Activated naive CD4-positive, alpha-beta T cell treated with anti-CD3 and anti-CD28 coated beads, Interleukin-2, amount 10 ng/mL, durations not matched to agents 7 days and 5 days (primary cell): Measurements from ENCODE around the gene RNF32.

Experiments used
- CTCF ChIA-PET: fragments of 350-600 bp; sonication (Branson Sonifier 250); formaldehyde crosslinking; loops from one replicate; lab custom pipeline; 2021; ENCODE audit warnings: antibody characterized with exemption; lab: Charles Lee
- DNase-seq: peaks from one replicate; pipeline ENCODE4 v3.0.0-alpha.2; 2020
- H3K27ac Mint-ChIP-seq: one replicate; pipeline ENCODE4 v1.8.0; 2021; ENCODE audit warnings: mild to moderate bottlenecking, moderate library complexity, mixed read lengths
- H3K27me3 Mint-ChIP-seq: one replicate; pipeline ENCODE4 v1.8.0; 2021; ENCODE audit warnings: mild to moderate bottlenecking, mixed read lengths
- H3K36me3 Mint-ChIP-seq: one replicate; pipeline ENCODE4 v1.8.0; 2021; ENCODE audit warnings: mixed read lengths
- H3K4me1 Mint-ChIP-seq: one replicate; pipeline ENCODE4 v1.8.0; 2021; ENCODE audit warnings: mixed read lengths
- H3K4me3 Mint-ChIP-seq: one replicate; pipeline ENCODE4 v1.8.0; 2021; ENCODE audit warnings: mild to moderate bottlenecking, moderate library complexity, mixed read lengths
- H3K9me3 Mint-ChIP-seq: one replicate; pipeline ENCODE4 v1.8.0; 2021; ENCODE audit warnings: mixed read lengths

RNF32 gene

DNA sequence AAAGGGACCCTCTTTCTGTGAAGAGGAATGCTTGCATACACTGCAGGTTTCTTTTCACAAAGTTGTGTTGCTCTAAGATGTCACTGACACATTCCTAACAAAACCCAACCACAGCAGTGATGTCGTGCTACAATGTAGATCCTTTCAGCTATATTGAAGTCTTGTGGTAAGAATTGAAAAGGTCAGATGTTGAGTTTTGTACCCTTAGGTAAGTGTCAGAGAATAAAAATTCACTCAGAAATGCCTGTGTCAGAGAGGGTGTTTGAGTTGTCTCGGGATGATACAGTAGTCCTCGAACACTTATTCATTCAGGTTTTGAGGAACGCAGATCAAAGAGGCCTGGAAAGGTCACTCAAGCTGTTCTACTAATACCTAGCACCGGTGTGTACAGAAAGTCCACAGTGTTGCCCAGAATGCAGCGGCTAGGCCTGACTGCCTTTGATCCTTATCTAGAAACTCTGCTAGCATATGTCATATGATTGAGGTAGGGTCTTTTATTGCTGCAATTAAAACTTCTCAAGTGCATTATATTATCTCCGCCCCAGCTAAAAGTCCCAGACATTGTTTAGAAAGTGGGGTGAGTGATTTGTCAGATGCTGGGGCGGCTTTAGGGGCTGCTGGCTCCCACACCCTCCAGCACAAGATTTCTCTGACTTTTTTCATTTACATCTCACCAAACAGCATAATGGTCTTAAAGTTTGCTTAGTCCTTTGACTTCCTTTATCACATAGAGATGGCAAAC lies 26.0 kb downstream of the RNF32 start:
- Mint-ChIP-seq H3K27me3 (no peaks in the 10 kb centered on the region), H3K36me3 (no peaks in the 10 kb centered on the region), H3K9me3 (no peaks in the 10 kb centered on the region), H3K27ac (no peak overlapping the region), H3K4me3 (no peak overlapping the region), H3K4me1 (no peaks in the 10 kb centered on the region)
- CTCF ChIA-PET: no interaction called here
- no peak for DNase-seq

DNA sequence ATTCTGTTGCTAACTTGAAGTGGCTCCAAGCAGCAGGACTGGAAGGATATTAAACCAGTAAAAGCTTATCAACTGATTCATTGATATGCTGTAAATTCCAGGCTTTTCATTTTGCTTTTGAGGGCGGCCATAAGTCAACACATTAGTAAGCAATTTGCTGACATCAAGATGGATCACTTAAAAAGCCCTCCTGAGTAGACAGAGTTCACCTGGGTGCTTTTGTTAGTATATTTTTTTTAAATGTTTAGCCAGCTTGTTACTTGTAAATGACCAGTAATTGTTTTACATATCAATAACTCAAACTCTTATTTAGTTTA lies 26.5 kb downstream of the RNF32 start:
- CTCF ChIA-PET: no interaction called here

DNA sequence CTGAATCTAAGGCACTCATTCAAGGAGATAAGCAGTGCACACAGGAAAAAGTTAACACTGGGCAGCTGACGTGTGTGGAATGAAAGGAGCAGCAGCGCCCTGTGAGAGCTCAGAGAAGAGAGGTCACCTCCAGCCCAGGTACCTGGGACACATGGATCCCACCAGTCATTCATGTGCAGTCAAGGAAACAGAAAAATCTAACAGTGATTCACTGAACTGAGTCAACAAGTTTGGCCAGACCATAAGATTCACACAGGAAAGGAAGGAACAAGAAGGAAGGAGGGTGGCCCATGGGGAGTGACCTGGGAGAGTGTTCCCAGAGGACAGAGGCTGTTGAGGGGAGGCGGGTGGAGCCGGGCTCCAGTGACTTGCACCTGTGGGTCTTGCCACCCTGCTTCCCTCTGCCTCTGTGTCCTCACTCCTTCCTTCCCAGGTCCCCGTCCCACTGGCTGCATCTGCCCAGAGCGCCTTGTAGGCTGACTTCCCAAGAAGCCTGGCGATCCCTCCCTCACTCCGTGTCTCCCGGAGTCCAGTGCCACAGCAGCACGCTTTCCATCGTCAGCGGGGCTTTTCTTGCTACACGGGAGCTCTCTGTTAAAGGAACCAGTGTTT lies 27.7 kb downstream of the RNF32 start:
- Mint-ChIP-seq H3K27me3 (no peaks in the 10 kb centered on the region), H3K36me3 (no peaks in the 10 kb centered on the region), H3K4me1 (no peaks in the 10 kb centered on the region), H3K9me3 (no peaks in the 10 kb centered on the region), H3K27ac (no peak overlapping the region), H3K4me3 (no peak overlapping the region)
- CTCF ChIA-PET: interaction anchor here (0.8 kb wide), 1 partner anchor 11 kb away, joined by 3 read pairs; no protein-coding TSS in a partner anchor
- DNase-seq: no peak

More for the DNA sequence above, 26.5 kb downstream of the RNF32 start:
- Mint-ChIP-seq H3K36me3 (no peaks in the 10 kb centered on the region), H3K27ac (no peak overlapping the region), H3K4me3 (no peak overlapping the region), H3K4me1 (no peaks in the 10 kb centered on the region), H3K9me3 (no peaks in the 10 kb centered on the region), H3K27me3 (no peaks in the 10 kb centered on the region)
- no peak for DNase-seq

DNA sequence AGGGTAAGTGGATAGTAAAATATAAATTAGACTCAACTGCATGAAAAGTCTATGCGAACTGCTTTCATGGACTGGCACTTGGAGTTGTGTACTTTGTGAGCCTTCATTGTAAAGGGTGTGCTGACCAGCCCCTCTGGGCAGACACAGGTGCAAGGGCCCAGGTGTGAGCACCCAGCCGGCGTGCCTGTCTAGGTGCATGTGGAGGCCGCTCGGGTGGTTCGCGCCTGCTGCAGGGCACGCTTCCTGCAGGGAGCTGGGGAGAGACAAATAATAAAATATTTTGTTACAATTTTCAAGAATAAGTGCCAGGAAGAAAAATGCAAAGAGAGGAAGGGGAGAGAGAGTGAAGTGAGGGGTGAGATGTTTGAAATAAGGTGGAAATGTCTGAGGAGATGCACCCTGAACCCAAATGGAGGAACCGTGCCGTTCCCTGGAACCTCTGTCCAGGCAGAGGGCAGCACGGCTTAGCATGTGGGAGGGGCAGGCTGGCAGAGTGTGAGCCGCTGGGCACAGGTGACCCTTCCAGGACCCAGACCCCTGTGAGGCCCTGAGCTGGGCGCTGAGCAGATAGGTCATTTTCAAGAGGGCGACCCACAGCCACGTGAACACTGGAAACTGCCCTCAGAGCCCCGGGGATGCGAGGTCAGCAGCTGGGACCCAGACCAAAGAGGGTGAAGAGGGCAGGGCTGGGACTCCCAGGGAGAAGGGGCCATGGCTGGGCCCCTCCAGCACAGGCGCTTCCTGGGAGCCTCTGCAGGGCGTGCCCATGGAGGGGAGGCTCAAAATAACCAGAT lies 28.7 kb downstream of the RNF32 start:
- Mint-ChIP-seq H3K27ac (no peak overlapping the region), H3K4me1 (no peaks in the 10 kb centered on the region), H3K4me3 (no peak overlapping the region), H3K27me3 (no peaks in the 10 kb centered on the region), H3K9me3 (no peaks in the 10 kb centered on the region), H3K36me3 (no peaks in the 10 kb centered on the region)
- CTCF ChIA-PET: interaction anchor here (1.3 kb wide), 1 partner anchor 67 kb away, joined by 3 read pairs; no protein-coding TSS in a partner anchor
- no peak for DNase-seq

DNA sequence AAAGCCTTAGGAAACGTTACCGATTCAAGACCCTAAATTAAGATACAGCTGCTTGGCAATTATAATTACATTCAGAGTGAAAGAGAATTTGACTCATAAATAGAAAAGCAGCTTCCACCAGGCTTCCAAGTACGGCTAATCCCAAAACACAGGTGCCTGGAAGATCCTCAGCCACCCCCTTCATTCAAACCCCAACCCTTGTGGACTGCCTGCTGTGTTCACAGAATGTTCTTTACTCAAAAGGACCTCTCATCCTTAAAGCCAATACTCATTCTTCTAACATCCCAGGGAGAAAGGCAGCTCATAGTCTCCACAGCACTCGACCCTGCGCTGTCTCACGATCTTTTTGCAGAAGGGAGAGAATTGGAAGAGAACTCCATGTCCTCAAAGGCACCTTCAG lies 32.9 kb downstream of the RNF32 start:
- peaks cover 11% of the 10 kb centered on the region for H3K36me3 Mint-ChIP-seq
- no peak overlapping the region for H3K4me3 Mint-ChIP-seq
- CTCF ChIA-PET: no interaction called here
- no peaks in the 10 kb centered on the region for H3K9me3 Mint-ChIP-seq
- H3K4me1 Mint-ChIP-seq: peaks cover 6% of the 10 kb centered on the region
- H3K27me3 Mint-ChIP-seq: no peaks in the 10 kb centered on the region
- H3K27ac Mint-ChIP-seq: no peak overlapping the region
- no peak for DNase-seq

DNA sequence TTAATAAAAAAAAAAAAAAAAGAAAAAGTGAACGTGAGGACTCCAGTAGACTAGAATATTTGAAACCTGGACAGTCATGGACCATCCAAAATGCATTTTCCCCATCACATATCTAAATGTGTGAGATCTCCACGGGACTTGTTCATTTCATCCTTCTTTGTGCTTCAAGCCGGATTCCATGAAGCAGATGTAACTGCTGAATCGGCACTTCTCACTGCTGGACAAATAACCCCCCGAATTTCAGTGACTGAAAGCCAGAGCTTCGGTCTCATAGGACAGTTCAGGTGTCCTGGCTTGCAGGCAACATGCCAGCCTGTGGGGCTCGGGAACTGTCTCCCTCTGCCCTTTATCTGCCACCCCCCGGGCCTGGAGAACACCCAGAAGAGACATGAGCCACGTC lies 33.3 kb downstream of the RNF32 start:
- H3K27me3 Mint-ChIP-seq: no peaks in the 10 kb centered on the region
- H3K27ac Mint-ChIP-seq: peak overlapping the region; percentile 19
- no peaks in the 10 kb centered on the region for H3K9me3 Mint-ChIP-seq
- H3K36me3 Mint-ChIP-seq: peaks cover 11% of the 10 kb centered on the region
- peaks cover 6% of the 10 kb centered on the region for H3K4me1 Mint-ChIP-seq
- no peak overlapping the region for H3K4me3 Mint-ChIP-seq
- no peak for DNase-seq
- CTCF ChIA-PET: no interaction called here

DNA sequence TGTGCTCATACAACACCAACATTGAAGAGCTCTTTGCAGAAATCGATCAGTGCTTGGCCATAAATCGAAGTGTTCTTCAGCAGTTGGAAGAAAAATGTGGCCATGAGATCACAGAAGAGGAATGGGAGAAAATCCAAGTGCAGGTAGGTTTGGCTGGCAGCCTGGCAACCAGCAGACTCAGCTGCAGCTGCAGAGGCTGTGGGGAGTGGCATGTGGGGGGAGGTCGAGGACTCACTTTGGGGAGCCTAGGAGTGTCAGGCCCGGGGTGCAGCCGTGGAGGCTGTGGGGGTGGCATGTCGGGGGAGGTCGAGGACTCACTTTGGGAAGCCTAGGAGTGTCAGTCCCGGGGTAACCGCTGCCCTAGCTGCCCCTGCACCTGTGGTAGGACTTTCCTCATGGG lies 35.1 kb downstream of the RNF32 start:
- H3K9me3 Mint-ChIP-seq: no peaks in the 10 kb centered on the region

DNA sequence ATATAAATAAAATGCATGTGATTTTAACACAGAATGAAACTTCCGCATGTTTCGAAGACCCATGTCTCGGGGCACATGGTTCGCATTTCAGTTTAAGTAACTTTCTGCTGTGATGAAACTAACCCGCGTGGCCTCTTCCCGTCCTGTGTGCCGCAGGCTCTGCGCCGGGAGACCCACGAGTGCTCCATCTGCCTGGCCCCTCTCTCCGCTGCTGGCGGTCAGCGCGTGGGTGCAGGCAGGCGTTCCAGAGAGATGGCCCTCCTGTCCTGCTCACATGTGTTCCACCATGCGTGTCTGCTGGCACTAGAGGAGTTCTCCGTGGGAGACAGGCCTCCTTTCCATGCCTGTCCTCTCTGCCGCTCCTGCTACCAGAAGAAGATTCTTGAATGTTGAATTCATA lies 35.7 kb downstream of the RNF32 start:
- no peaks in the 10 kb centered on the region for H3K9me3 Mint-ChIP-seq
- peak overlapping the region; percentile 68 for H3K27ac Mint-ChIP-seq
- H3K4me1 Mint-ChIP-seq: peaks cover 6% of the 10 kb centered on the region
- no peak overlapping the region for H3K4me3 Mint-ChIP-seq
- H3K27me3 Mint-ChIP-seq: no peaks in the 10 kb centered on the region
- CTCF ChIA-PET: no interaction called here
- H3K36me3 Mint-ChIP-seq: peaks cover 15% of the 10 kb centered on the region
- no peak for DNase-seq

More for the DNA sequence above, 35.1 kb downstream of the RNF32 start:
- H3K4me3 Mint-ChIP-seq: no peak overlapping the region
- DNase-seq: no peak
- H3K27ac Mint-ChIP-seq: no peak overlapping the region
- peaks cover 15% of the 10 kb centered on the region for H3K36me3 Mint-ChIP-seq
- CTCF ChIA-PET: no interaction called here
- H3K4me1 Mint-ChIP-seq: peaks cover 6% of the 10 kb centered on the region
- no peaks in the 10 kb centered on the region for H3K27me3 Mint-ChIP-seq

DNA sequence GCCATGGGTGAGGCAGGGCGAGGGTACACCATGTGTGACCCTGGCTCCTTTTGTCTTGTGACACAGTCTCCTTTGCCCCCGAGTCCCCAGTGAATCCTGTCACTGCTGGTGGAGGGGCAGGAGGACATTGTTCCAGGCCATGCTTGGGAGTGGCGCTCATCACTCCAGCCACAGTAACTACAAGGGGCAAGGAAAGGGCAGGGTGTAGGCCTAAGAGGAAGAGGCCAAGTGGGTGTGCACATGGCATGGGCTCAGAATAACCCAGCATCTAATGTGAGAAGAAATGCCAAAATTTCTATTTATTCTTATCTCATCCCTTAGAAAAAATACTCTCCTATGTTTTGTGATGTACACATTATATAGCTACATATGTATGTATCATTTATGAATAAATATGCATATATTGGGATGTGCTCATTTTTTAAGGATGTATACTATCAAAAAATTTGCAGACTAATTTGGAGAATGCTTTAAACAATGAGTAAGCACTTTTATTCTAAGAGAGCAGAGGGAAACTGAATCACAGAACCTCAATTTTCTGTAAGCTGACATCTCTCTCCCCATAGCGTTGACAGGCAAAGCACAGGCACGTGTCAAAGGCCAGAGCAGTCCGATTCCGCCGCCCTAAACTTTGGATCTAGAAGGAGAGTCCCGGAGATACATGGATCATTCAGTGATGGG lies 36.9 kb downstream of the RNF32 start:
- CTCF ChIA-PET: no interaction called here
- no peaks in the 10 kb centered on the region for H3K9me3 Mint-ChIP-seq
- H3K4me1 Mint-ChIP-seq: peaks cover 6% of the 10 kb centered on the region
- H3K27me3 Mint-ChIP-seq: no peaks in the 10 kb centered on the region
- no peak overlapping the region for H3K27ac Mint-ChIP-seq
- no peak overlapping the region for H3K4me3 Mint-ChIP-seq
- no peak for DNase-seq
- H3K36me3 Mint-ChIP-seq: peaks cover 15% of the 10 kb centered on the region

DNA sequence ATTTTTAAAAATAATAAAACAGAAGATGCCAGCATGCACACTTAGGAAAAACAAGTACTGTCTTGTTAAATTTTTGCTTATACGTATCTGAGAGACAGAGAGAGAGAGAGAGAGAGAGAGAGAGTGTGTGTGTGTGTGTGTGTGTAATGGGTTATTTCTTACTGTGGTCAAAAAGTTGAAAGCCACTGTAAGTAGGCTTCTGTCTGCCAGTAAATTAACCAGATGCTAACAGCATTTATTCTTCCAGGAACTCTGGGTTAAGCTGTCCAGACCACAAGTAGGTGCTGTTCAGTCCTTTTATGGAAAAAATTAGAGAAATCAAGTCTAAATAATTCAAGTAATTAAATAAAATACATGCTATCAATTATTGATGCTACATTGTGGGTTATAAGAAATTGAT lies 39.7 kb downstream of the RNF32 start:
- no peak for DNase-seq
- Mint-ChIP-seq H3K4me3 (no peak overlapping the region), H3K27ac (no peak overlapping the region), H3K4me1 (peaks cover 6% of the 10 kb centered on the region), H3K27me3 (no peaks in the 10 kb centered on the region), H3K36me3 (peaks cover 14% of the 10 kb centered on the region), H3K9me3 (no peaks in the 10 kb centered on the region)
- CTCF ChIA-PET: no interaction called here

DNA sequence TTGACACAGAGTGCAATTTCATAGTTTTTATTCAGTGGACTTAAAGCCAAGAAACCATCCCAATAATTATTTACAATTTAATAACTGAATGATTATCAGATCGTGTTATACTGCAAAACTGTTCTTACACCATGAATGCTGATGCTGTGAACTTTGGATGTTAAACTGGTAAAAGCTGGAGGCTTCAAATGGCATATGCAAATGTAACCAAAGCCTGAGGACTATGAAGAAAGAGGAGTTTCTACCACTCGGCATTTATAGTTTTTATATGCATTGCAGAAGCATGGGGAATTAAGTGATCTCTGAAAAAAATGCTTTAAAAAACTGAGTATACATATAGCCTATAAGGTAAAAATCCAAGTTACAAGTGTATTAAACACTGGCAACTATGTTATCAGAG lies 42.4 kb downstream of the RNF32 start:
- H3K9me3 Mint-ChIP-seq: no peaks in the 10 kb centered on the region
- peaks cover 6% of the 10 kb centered on the region for H3K36me3 Mint-ChIP-seq
- DNase-seq: no peak
- no peaks in the 10 kb centered on the region for H3K4me1 Mint-ChIP-seq
- H3K4me3 Mint-ChIP-seq: no peak overlapping the region
- CTCF ChIA-PET: interaction anchor here (0.6 kb wide), 1 partner anchor 11 kb away, joined by 4 read pairs; no protein-coding TSS in a partner anchor
- H3K27ac Mint-ChIP-seq: no peak overlapping the region
- no peaks in the 10 kb centered on the region for H3K27me3 Mint-ChIP-seq

DNA sequence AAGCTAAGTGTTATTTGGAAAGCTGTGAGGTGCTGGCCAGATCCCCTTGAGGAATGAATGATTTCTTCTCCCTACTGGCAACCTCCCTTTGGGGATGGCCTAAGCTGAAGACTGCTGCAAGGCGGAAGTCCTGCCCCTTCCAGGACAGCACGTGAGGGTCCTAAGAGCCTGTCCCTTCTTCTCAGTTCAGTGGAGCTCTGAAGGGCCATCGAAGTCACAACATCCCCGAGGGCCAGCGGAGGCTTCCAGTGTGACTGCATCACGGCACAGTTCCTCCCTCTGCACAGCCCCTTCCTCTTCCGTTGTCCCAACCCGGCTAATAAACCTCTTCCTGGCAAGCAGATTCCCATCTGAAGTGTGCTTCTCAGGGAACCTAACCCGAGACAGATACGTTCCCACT lies 43.7 kb downstream of the RNF32 start:
- Mint-ChIP-seq H3K4me3 (no peak overlapping the region), H3K4me1 (no peaks in the 10 kb centered on the region), H3K27me3 (no peaks in the 10 kb centered on the region), H3K36me3 (peaks cover 6% of the 10 kb centered on the region), H3K27ac (no peak overlapping the region), H3K9me3 (no peaks in the 10 kb centered on the region)
- no peak for DNase-seq
- CTCF ChIA-PET: no interaction called here

DNA sequence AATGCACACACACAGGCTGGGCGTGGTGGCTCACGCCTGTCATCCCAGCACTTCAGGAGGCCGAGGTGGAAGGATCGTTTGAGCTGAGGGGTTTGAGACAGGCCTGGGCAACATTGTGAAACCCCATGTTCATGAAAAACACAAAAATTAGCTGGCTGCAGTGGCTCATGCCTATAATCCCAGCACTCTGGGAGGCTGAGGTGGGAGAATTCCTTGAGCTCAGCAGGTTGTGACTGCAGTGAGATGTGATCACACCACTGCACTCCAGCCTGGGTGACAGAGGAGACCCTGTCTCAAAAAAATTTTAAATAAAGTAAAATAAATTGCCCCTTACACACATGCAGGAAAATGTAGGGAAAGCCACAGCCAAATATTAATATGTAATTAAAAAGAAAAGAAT lies 44.1 kb downstream of the RNF32 start:
- Mint-ChIP-seq H3K4me3 (no peak overlapping the region), H3K36me3 (peaks cover 5% of the 10 kb centered on the region), H3K27ac (no peak overlapping the region), H3K9me3 (no peaks in the 10 kb centered on the region), H3K27me3 (no peaks in the 10 kb centered on the region), H3K4me1 (no peaks in the 10 kb centered on the region)
- CTCF ChIA-PET: no interaction called here
- no peak for DNase-seq

DNA sequence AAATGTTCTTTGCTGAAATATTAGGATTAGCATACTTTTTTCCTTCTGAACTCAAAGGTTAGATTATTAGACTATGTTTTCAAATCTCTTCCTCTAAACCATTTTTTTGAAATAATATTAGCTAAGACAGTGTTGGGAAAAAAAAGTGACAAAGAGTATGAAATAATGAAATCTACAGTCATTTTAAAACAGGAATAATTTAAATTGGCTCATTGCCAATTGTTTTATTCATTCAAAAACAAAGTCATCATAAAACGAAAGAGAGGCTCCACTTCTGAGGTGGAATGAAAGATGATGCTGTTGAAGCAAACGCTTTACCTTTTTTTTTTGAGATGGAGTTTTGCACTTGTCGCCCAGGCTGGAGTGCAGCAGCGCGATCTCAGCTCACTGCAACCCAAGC lies 51.2 kb downstream of the RNF32 start:
- H3K9me3 Mint-ChIP-seq: peaks cover 11% of the 10 kb centered on the region
- H3K27me3 Mint-ChIP-seq: no peaks in the 10 kb centered on the region
- H3K27ac Mint-ChIP-seq: no peak overlapping the region
- no peaks in the 10 kb centered on the region for H3K4me1 Mint-ChIP-seq
- CTCF ChIA-PET: no interaction called here
- no peak overlapping the region for H3K4me3 Mint-ChIP-seq
- peaks cover 9% of the 10 kb centered on the region for H3K36me3 Mint-ChIP-seq
- DNase-seq: no peak
